ENCODE results near the gene HASPIN. TPM values are rescaled to one million over a fixed set of nuclear protein-coding genes. Genes with fewer than 3 reads are reported as not detected.
A peak's percentile ranks its signal among the peaks of the same experiment; 100 is the strongest.
"Not testable (repeated sequence)": the region's sequence is repeated elsewhere in the genome, so short reads cannot be mapped to it uniquely, and the experiment has no call there.

HASPIN gene
- total RNA-seq, 4 donors from 2014 or later, result 0.20 to 1.3 (median 0.24) TPM

DNA sequence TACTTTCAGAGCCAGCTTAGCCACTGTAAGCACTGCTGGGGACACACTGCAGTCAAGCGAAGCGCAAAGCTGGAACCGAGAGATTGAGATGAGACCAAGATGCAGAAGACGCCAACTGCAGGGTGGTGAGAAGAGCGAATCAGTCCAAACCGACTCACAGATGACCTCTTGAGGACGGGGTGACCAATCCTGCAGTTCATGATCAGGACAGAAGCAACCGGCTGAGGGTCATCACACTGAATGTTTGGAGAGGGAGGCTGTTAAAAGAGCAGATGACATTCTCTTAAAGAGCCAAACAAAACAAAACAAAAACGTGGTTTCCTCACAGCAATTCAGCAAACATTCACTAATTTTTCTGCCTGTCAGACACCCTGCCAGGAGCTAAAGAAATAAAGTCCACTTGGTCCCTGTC, 8.5 kb downstream of the HASPIN start:
- H3K27me3 ChIP-seq, result no peaks in the 10 kb centered on the region
- no peak overlapping the region for H3K27ac ChIP-seq
- H3K4me3 ChIP-seq, result no peak overlapping the region
- no peaks in the 10 kb centered on the region for H3K36me3 ChIP-seq
- in situ Hi-C loops (cut with MboI; ENCODE audit: low sequenced_read_pairs in 4 of 4) (loop anchor here (10.0 kb wide), 3 partner anchors 83 to 113 kb away; partner anchors contain the start of gene NCBP3 (in 2 of the 4)), intact Hi-C loops (cut with DNase I; ENCODE audit: low total_unique reads) (loop anchor here (10.0 kb wide), 1 partner anchor 343 kb away; no protein-coding TSS in a partner anchor)
- DNase-seq (no peak), ATAC-seq (peak; percentile 67 to 74)
- no peak for TF ChIP-seq POLR2A (IDR thresholded peaks at IDR 0.05)
- TF ChIP-seq, protein P1, sequence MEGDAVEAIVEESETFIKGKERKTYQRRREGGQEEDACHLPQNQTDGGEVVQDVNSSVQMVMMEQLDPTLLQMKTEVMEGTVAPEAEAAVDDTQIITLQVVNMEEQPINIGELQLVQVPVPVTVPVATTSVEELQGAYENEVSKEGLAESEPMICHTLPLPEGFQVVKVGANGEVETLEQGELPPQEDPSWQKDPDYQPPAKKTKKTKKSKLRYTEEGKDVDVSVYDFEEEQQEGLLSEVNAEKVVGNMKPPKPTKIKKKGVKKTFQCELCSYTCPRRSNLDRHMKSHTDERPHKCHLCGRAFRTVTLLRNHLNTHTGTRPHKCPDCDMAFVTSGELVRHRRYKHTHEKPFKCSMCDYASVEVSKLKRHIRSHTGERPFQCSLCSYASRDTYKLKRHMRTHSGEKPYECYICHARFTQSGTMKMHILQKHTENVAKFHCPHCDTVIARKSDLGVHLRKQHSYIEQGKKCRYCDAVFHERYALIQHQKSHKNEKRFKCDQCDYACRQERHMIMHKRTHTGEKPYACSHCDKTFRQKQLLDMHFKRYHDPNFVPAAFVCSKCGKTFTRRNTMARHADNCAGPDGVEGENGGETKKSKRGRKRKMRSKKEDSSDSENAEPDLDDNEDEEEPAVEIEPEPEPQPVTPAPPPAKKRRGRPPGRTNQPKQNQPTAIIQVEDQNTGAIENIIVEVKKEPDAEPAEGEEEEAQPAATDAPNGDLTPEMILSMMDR (IDR thresholded peaks at IDR 0.05 in 4 of 5, conservative IDR thresholded peaks at IDR 0.05 in 1 of 5), result peak in 2 of 5 experiments; percentile 15 to 29
- H3K4me1 ChIP-seq, result peaks cover 0 to 4% of the 10 kb centered on the region in 2 donors
- H3K9me3 ChIP-seq, result no peaks in the 10 kb centered on the region

DNA sequence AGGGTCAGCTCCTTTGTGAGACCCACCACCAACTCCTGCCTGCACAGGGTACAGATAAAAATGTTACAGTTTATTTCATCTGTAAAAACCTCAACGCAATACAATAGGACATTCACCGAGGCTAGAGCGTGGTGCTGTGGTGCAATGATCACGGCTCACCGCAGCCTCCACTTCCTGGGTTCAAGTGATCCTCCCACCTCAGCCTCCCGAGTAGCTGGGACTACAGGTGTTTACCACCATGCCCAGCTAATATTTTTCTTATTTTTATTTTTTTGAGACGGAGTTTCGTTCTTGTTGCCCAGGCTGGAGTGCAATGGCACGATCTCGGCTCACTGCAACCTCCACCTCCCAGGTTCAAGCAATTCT, 11.2 kb downstream of the HASPIN start:
- DNase-seq, H3K4me3 ChIP-seq, H3K9me3 ChIP-seq, H3K36me3 ChIP-seq, ATAC-seq, H3K27ac ChIP-seq, H3K27me3 ChIP-seq: not testable (repeated sequence)
- peaks cover 4 to 15% of the 10 kb centered on the region in 2 donors for H3K4me1 ChIP-seq
- intact Hi-C loops (cut with DNase I; ENCODE audit: low total_unique reads) (loop anchor here (5.0 to 10.0 kb wide), 2 partner anchors 157 to 340 kb away; partner anchors contain the start of gene CAMKK1), in situ Hi-C loops (cut with MboI; ENCODE audit: low sequenced_read_pairs in 4 of 4) (loop anchor here (5.0 to 10.0 kb wide), 4 partner anchors 80 to 110 kb away; partner anchors contain the start of gene NCBP3 (in 2 of the 4))

DNA sequence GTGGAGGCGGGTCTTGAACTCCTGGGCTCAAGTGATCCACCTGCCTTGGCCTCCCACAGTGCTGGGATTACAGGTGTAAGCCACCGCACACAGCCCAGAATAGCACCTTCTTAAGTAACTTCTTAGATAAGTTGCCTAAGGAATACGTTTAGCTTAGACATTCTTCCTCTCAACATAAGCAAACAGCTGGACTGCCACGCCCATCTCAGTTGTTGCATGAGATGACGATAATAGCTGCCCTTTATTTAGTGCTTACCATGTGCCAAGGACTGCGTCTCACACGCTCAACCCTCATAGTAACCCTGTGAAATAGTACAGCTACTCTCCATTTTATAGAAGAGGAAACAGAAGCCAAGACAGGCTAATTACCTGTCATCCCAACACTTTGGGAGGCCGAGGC, 11.8 kb downstream of the HASPIN start:
- in situ Hi-C loops (cut with MboI; ENCODE audit: low sequenced_read_pairs in 4 of 4) (loop anchor here (5.0 to 10.0 kb wide), 4 partner anchors 79 to 109 kb away; partner anchors contain the start of gene NCBP3 (in 2 of the 4)), intact Hi-C loops (cut with DNase I; ENCODE audit: low total_unique reads) (loop anchor here (5.0 to 10.0 kb wide), 2 partner anchors 157 to 339 kb away; partner anchors contain the start of gene CAMKK1)
- Histone ChIP-seq H3K9me3 (no peaks in the 10 kb centered on the region), H3K4me1 (peaks cover 4 to 15% of the 10 kb centered on the region in 2 donors), H3K27ac (no peak overlapping the region), H3K27me3 (no peaks in the 10 kb centered on the region), H3K36me3 (no peaks in the 10 kb centered on the region), H3K4me3 (no peak overlapping the region)
- DNase-seq (no peak), ATAC-seq (no peak)
- TF ChIP-seq POLR2A (IDR thresholded peaks at IDR 0.05), result no peak
- TF ChIP-seq, protein P1 (IDR thresholded peaks at IDR 0.05 in 4 of 5, conservative IDR thresholded peaks at IDR 0.05 in 1 of 5), result no peak

DNA sequence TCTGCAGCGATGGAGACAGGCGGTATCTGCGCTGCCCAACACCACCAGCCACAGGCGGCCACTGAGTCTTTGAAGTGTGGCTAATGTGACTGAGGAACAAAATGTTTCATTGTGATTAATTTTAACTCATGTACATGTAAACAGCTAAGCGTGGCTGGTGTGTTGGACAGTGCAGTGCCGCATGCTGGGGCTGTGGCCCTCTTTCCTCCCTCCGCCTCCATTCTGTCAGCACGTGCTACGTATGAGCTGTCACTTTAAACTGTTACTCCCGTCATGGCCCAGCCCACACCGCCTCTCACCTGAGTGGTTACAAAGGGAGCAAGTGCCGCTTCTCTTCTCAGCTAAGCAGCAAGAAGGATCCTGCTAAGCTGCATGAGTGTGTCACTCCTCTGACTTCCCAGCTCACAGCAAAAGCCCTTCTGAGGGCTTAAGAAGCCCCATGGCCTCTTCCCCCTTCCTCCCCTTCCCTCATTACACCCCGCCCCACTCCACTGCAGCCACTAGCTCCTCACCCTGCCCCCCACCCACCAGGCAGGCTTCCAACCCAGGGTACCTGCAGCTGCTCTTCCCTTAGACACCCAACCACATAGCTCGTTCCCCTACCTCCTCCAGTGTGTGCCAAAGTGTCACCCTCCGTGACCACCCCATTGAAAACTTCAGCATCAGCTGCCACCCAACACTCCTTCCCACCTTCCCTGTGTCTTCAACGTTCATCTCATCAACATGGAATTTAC, 15.0 kb downstream of the HASPIN start:
- H3K27me3 ChIP-seq, result no peaks in the 10 kb centered on the region
- in situ Hi-C loops (cut with MboI; ENCODE audit: low sequenced_read_pairs in 4 of 4), result loop anchor here (5.0 to 10.0 kb wide), 4 partner anchors 76 to 106 kb away; partner anchors contain the start of gene NCBP3 (in 2 of the 4)
- H3K36me3 ChIP-seq, result no peaks in the 10 kb centered on the region
- H3K27ac ChIP-seq, result peak overlapping the region; percentile 72 to 84 (median 80)
- DNase-seq (peak; percentile 56 to 79), ATAC-seq (peak; percentile 49 to 84)
- no peaks in the 10 kb centered on the region for H3K9me3 ChIP-seq
- peak overlapping the region; percentile 35 to 50 (median 44) for H3K4me3 ChIP-seq
- intact Hi-C loops (cut with DNase I; ENCODE audit: low total_unique reads), result loop anchor here (5.0 to 10.0 kb wide), 2 partner anchors 154 to 336 kb away; partner anchors contain the start of gene CAMKK1
- TF ChIP-seq, protein P1 (IDR thresholded peaks at IDR 0.05 in 4 of 5, conservative IDR thresholded peaks at IDR 0.05 in 1 of 5), result no peak
- peak; percentile 36 to 50 for TF ChIP-seq POLR2A (IDR thresholded peaks at IDR 0.05)
- H3K4me1 ChIP-seq, result peaks cover 4 to 11% of the 10 kb centered on the region in 2 donors
